M059J (cell line): ENCODE data around the gene VPS16. TPM values are rescaled to one million over a fixed set of nuclear protein-coding genes. Genes with fewer than 3 reads are reported as not detected.
"Not testable (repeated sequence)": the region's sequence is repeated elsewhere in the genome, so short reads cannot be mapped to it uniquely, and the experiment has no call there.

Source experiments
- DNase-seq: peaks from one replicate; pipeline ENCODE4 v3.0.0-alpha.2; 2012; ENCODE audit warnings: low read depth
- total RNA-seq: library from RNA; depleted of rRNA; stranded (reverse); fragments of >200 nt; shearing (Covaris generic); gene quantifications from 2 replicates; pipeline ENCODE4 v1.2.3, GENCODE V29; 2014

VPS16 gene
- total RNA-seq, 1 experiment from 2014 or later: 56.7 TPM

DNA sequence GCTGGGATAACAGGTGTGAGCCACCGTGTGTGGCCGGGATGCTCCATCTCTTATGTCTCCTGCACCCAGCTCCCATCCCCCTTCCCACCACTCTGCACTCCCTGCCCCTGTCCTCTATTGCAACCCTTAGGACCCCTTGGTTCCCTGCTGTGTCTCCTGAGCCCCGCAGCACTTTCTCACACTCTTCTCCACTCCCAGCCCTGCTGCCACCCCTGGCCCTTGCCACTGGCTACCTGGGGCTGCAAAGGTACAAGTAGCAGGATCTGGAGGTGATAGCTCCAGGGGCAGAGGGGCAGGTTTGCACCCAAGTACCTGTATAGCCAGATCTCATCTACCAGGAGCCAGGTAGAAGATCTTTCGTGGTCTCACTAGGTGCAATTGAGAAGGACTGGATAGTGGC, 33.5 kb upstream of the VPS16 start:
- no peak for DNase-seq

DNA sequence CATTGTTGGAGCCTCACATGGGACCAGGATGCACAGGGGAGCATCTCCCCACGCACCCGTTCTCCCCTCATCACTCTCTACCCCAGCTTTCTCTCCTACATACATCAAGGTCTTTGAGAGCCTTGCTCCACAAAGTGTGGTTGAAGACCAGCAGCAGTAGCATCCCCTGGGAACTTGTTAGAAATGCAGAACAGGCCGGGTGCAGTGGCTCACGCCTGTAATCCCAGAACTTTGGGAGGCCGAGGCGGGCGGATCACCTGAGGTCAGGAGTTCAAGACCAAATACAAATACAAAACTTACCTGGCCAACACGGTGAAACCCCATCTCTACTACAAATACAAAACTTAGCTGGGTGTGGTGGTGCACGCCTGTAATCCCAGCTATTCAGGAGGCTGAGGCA, 32.6 kb upstream of the VPS16 start:
- not testable (repeated sequence) for DNase-seq

- no peak for DNase-seq
These were observed 30.9 kb upstream of the VPS16 start for GRCh38 chr20:2809690-2810089.

GRCh38 chr20:2812189-2812588, 28.4 kb upstream of the VPS16 start:
- no peak for DNase-seq

- peak; percentile 40 for DNase-seq
These were observed 26.5 kb upstream of the VPS16 start for GRCh38 chr20:2814076-2814475.

GRCh38 chr20:2814587-2815051, 25.9 kb upstream of the VPS16 start, which contains the start of gene C20orf141:
C20orf141 (plus strand) TSS chr20:2814987; CDS start chr20:2815185, 198 bp downstream.
- DNase-seq: peak; percentile 100

DNA sequence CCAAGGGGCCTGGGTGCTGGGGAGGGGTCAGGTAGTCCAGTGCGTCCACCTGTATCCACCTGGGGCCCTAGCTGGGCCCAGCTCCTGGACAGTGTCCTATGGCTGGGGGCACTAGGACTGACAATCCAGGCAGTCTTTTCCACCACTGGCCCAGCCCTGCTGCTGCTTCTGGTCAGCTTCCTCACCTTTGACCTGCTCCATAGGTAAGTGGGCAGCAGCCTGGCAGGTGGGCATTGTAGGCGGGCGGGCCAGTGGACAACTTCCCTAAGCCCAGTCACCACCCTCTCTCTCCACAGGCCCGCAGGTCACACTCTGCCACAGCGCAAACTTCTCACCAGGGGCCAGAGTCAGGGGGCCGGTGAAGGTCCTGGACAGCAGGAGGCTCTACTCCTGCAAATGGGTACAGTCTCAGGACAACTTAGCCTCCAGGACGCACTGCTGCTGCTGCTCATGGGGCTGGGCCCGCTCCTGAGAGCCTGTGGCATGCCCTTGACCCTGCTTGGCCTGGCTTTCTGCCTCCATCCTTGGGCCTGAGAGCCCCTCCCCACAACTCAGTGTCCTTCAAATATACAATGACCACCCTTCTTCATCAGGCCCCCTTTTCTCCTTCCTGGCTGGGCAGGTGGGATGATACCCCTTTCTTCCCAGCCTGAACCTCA, 25.2 kb upstream of the VPS16 start:
- DNase-seq: no peak

DNA sequence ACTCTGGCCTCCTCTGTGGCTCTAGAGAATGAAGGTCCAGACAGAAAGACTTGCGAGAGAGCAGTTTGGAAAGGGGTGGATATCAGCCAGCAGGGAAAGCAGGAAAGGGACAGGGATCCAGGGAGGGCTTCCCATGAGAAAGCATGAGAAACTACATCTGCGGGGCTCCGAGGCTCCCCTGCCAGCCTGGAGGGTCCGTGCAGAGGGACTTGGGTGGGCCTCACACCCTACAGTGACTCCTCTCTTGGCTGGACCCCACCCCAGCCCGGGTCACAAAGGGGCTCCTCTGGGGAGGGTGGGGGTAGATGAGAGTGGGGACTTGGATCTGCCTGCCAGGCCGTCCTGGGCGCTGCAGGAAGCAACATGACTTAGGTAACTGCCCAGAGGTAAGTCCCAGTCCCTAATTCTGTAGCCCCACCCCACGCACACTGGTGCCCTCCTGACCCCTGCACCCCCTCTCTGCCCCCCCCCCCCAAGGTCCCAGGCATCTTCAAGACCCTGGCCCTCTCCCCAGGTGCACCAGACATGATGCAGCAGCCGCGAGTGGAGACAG, 24.4 kb upstream of the VPS16 start, which contains the start of gene TMEM239:
TSS of gene TMEM239 (plus strand) at position 335 of the 553 bp plus-strand sequence. CDS start at position 526, 191 bp downstream.
- no peak for DNase-seq

- DNase-seq: peak; percentile 48
These were observed 23.8 kb upstream of the VPS16 start for GRCh38 chr20:2816583-2817340.

DNA sequence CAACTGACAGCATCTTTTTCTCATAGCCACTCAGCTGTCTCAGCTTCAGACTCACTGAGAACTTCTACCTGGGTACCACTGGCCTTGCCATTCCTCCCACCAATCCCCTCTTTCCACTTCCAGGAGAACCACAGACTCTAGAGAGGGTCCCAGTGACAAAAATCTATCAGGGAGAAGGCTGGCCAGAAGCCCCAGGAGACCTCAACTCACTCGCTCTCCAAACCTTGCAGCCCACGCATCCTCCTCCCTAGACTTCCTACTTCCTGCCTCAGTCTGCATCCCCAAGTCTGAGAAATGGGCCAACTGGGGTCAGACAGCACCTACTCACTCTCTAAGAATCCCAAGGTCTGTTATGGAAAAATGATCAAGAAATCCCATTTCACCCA, 23.2 kb upstream of the VPS16 start:
- no peak for DNase-seq

GRCh38 chr20:2817891-2818595, 22.5 kb upstream of the VPS16 start:
- no peak for DNase-seq

DNA sequence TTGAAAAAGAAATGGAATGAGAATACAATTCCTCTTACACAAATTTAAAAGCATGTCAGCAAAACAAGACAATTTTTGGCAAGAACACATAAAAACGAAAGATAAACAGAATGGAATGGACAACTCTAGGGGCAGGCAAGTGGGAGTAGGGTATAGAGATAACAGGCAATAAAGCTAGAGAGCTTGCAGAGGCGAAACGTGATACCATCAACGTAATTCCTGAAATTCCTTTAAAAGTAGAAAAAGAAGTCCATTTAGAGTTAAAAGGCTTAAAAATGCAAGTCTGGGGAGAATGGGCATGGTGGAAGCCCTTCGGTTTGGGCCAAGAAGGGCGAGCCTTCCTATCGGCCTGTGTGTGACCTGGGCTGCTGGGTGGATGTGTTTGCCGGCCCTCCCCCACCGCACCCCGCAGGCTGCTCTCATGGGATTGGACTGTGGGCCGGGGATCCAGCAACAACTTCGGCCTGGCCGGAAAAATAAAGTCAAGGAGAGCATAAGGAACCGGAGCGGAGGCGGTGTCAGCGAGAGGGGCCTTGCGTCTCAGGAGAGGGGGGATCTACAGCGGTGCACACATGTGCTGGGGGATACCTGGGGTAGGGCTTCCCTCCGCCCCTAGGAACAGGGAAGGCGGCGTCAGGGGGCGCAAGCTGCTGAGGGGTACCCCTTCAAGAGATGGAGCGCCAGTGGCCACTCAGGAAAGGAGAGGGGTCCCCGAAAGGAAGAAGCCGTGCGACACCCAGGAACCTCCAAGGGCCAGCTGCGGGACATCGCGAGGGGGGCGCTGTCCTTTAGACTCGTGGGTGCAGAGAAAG, 20.3 kb upstream of the VPS16 start:
- DNase-seq: peak; percentile 43

GRCh38 chr20:2820896-2821869, 19.4 kb upstream of the VPS16 start:
- no peak for DNase-seq

DNA sequence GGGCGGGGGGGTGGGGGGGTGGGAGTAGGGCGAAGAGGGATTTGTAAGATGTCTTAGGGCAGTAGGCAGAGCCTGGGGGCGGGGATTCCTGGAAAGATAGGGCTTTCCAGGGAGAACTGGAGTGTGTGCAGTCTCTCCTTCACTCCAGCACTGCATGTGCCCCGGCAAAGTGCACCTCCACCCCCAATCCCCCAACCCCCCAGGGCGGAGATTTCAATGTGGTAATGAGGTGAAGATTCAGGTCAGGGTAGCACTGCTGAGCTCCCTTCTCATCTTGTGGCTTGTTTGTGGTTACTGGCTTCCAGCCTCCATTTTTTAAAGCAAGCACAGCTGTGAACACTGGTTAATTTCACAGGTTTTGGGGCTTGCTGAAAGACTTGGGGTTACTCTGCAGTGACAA, 18.5 kb upstream of the VPS16 start:
- peak; percentile 78 for DNase-seq

DNA sequence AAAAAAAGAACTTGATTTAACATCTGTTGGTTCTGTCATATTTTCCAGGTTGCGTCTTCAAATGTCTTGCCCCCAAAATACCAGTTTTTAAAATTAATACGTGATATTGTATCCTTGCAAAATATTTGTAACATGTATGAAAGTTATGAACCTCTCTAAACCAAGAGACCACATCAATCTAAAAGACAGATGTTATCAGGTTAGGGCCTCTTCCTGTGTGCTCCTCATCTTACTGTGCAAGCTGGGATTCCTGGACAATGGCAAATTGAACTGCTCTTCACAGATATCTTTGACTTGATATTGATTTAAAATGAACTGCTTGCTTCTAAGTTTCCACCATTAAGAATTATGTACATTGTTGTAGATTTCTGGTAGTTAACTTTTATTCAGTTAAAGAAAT, 14.8 kb upstream of the VPS16 start:
- DNase-seq: no peak

GRCh38 chr20:2826655-2827054, 13.9 kb upstream of the VPS16 start:
- no peak for DNase-seq

GRCh38 chr20:2829376-2829775, 11.2 kb upstream of the VPS16 start:
- no peak for DNase-seq

DNA sequence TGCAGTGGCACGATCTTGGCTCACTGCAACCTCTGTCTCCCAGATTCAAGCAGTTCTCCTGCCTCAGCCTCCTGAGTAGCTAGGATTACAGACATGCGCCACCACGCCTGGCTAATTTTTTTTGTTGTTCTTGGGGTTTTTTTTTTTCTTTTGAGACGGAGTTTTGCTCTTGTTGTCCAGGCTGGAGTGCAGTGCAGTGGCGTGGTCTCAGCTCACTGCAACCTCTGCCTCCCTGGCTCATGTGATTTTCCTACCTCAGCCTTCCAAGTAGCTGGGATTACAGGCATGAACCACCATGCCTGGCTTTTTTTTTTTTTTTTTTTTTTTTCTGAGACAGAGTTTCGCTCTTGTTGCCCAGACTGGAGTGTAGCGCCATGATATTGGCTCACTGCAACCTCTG, 9.3 kb upstream of the VPS16 start:
- DNase-seq: not testable (repeated sequence)

DNA sequence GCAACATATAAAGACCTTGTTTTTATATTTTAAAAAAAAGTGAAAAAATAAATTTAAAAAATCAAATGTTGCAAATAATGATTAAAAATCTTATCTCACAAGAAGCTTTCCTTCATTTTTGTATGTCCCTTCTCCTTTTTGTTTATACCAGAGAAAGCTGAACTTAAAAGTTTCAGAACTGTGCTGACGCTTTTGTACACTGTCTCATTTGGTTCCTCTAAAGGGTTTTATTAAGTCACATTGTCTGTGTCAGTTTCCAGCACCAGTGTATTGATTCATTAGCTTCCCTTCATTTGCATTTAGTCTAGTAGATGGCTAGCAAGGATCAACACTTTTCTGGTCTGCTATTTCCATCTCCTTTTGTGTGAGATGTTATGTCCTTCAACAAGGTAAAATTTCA, 6.8 kb upstream of the VPS16 start:
- no peak for DNase-seq
